ENCODE data around the gene DNAJC13. TPM values are rescaled to one million over a fixed set of nuclear protein-coding genes. Genes with fewer than 3 reads are reported as not detected.
A peak's percentile ranks its signal among the peaks of the same experiment; 100 is the strongest.

The DNAJC13 gene
- total RNA-seq, 2 donors from 2014 or later = 27.7 to 37.9 TPM

- Mint-ChIP-seq H3K36me3 (ENCODE audit: low read depth) (peaks cover 84% of the 10 kb centered on the region), H3K4me1 (peaks cover 8% of the 10 kb centered on the region), H3K27me3 (no peaks in the 10 kb centered on the region), H3K4me3 (peak overlapping the region; percentile 13), H3K9me3 (no peaks in the 10 kb centered on the region), H3K27ac (peak overlapping the region; percentile 52)
- ATAC-seq (replicated peaks) = peak; percentile 52
Measured at GRCh38 chr3:132535575-132536441, 118.5 kb downstream of the DNAJC13 start.

GRCh38 chr3:132536442-132537153, 119.3 kb downstream of the DNAJC13 start:
- ATAC-seq (replicated peaks) = peak; percentile 85
- Mint-ChIP-seq H3K27ac (peak overlapping the region; percentile 52), H3K36me3 (ENCODE audit: low read depth) (peaks cover 82% of the 10 kb centered on the region), H3K4me1 (peaks cover 8% of the 10 kb centered on the region), H3K9me3 (no peaks in the 10 kb centered on the region), H3K4me3 (peak overlapping the region; percentile 13), H3K27me3 (no peaks in the 10 kb centered on the region)

- H3K9me3 Mint-ChIP-seq = no peaks in the 10 kb centered on the region
- peak overlapping the region; percentile 52 for H3K27ac Mint-ChIP-seq
- peaks cover 75% of the 10 kb centered on the region for H3K36me3 Mint-ChIP-seq (ENCODE audit: low read depth)
Measured at GRCh38 chr3:132537297-132537696, 120.0 kb downstream of the DNAJC13 start.

GRCh38 chr3:132538072-132538471, 120.8 kb downstream of the DNAJC13 start:
- Mint-ChIP-seq H3K27ac (no peak overlapping the region), H3K4me3 (no peak overlapping the region), H3K27me3 (no peaks in the 10 kb centered on the region), H3K4me1 (peaks cover 22% of the 10 kb centered on the region), H3K36me3 (ENCODE audit: low read depth) (peaks cover 79% of the 10 kb centered on the region), H3K9me3 (no peaks in the 10 kb centered on the region)
- no peak for ATAC-seq (replicated peaks)

More at GRCh38 chr3:132537297-132537696, 120.0 kb downstream of the DNAJC13 start:
- Mint-ChIP-seq H3K4me1 (peaks cover 14% of the 10 kb centered on the region), H3K4me3 (no peak overlapping the region), H3K27me3 (no peaks in the 10 kb centered on the region)
- ATAC-seq (replicated peaks) = no peak

- no peak overlapping the region for H3K4me3 Mint-ChIP-seq
- peaks cover 36% of the 10 kb centered on the region for H3K4me1 Mint-ChIP-seq
- peaks cover 69% of the 10 kb centered on the region for H3K36me3 Mint-ChIP-seq (ENCODE audit: low read depth)
- H3K27ac Mint-ChIP-seq = peak overlapping the region; percentile 40
- ATAC-seq (replicated peaks) = no peak
- no peaks in the 10 kb centered on the region for H3K27me3 Mint-ChIP-seq
- no peaks in the 10 kb centered on the region for H3K9me3 Mint-ChIP-seq
Measured at GRCh38 chr3:132539681-132540080, 122.4 kb downstream of the DNAJC13 start.

GRCh38 chr3:132542577-132542976, 125.3 kb downstream of the DNAJC13 start:
- H3K27ac Mint-ChIP-seq = peak overlapping the region; percentile 95
- H3K4me3 Mint-ChIP-seq = peak overlapping the region; percentile 67
- ATAC-seq (replicated peaks) = no peak
- peaks cover 32% of the 10 kb centered on the region for H3K4me1 Mint-ChIP-seq
- no peaks in the 10 kb centered on the region for H3K27me3 Mint-ChIP-seq
- no peaks in the 10 kb centered on the region for H3K9me3 Mint-ChIP-seq
- H3K36me3 Mint-ChIP-seq (ENCODE audit: low read depth) = peaks cover 45% of the 10 kb centered on the region

- H3K36me3 Mint-ChIP-seq (ENCODE audit: low read depth) = peaks cover 39% of the 10 kb centered on the region
- no peaks in the 10 kb centered on the region for H3K27me3 Mint-ChIP-seq
- peak overlapping the region; percentile 67 for H3K4me3 Mint-ChIP-seq
- H3K4me1 Mint-ChIP-seq = peaks cover 32% of the 10 kb centered on the region
- no peaks in the 10 kb centered on the region for H3K9me3 Mint-ChIP-seq
- peak overlapping the region; percentile 95 for H3K27ac Mint-ChIP-seq
- peak; percentile 80 for ATAC-seq (replicated peaks)
Measured at GRCh38 chr3:132543011-132543739, 125.9 kb downstream of the DNAJC13 start.

- Mint-ChIP-seq H3K4me1 (peaks cover 32% of the 10 kb centered on the region), H3K9me3 (no peaks in the 10 kb centered on the region), H3K27me3 (no peaks in the 10 kb centered on the region), H3K4me3 (peak overlapping the region; percentile 35), H3K36me3 (ENCODE audit: low read depth) (peaks cover 30% of the 10 kb centered on the region), H3K27ac (peak overlapping the region; percentile 95)
- peak; percentile 44 for ATAC-seq (replicated peaks)
Measured at GRCh38 chr3:132544130-132544529, 126.8 kb downstream of the DNAJC13 start.

- H3K36me3 Mint-ChIP-seq (ENCODE audit: low read depth) = peaks cover 20% of the 10 kb centered on the region
- peaks cover 3% of the 10 kb centered on the region for H3K9me3 Mint-ChIP-seq
- H3K4me3 Mint-ChIP-seq = no peak overlapping the region
- H3K27me3 Mint-ChIP-seq = no peaks in the 10 kb centered on the region
- peaks cover 39% of the 10 kb centered on the region for H3K4me1 Mint-ChIP-seq
- no peak for ATAC-seq (replicated peaks)
- H3K27ac Mint-ChIP-seq = peak overlapping the region; percentile 95
Measured at GRCh38 chr3:132545471-132545870, 128.2 kb downstream of the DNAJC13 start.

GRCh38 chr3:132549169-132549568, 131.9 kb downstream of the DNAJC13 start:
- Mint-ChIP-seq H3K27ac (peak overlapping the region; percentile 93), H3K4me3 (peak overlapping the region; percentile 66), H3K4me1 (peaks cover 16% of the 10 kb centered on the region), H3K27me3 (no peaks in the 10 kb centered on the region), H3K36me3 (ENCODE audit: low read depth) (no peaks in the 10 kb centered on the region), H3K9me3 (peaks cover 3% of the 10 kb centered on the region)
- no peak for ATAC-seq (replicated peaks)

GRCh38 chr3:132549890-132550578, 132.7 kb downstream of the DNAJC13 start:
- ATAC-seq (replicated peaks) = peak; percentile 95
- H3K4me3 Mint-ChIP-seq = peak overlapping the region; percentile 66
- H3K27ac Mint-ChIP-seq = peak overlapping the region; percentile 93
- peaks cover 3% of the 10 kb centered on the region for H3K9me3 Mint-ChIP-seq
- H3K27me3 Mint-ChIP-seq = no peaks in the 10 kb centered on the region
- peaks cover 10% of the 10 kb centered on the region for H3K4me1 Mint-ChIP-seq
- no peaks in the 10 kb centered on the region for H3K36me3 Mint-ChIP-seq (ENCODE audit: low read depth)

- Mint-ChIP-seq H3K9me3 (peaks cover 3% of the 10 kb centered on the region), H3K36me3 (ENCODE audit: low read depth) (no peaks in the 10 kb centered on the region), H3K4me3 (peak overlapping the region; percentile 66), H3K27ac (peak overlapping the region; percentile 93), H3K27me3 (no peaks in the 10 kb centered on the region), H3K4me1 (peaks cover 10% of the 10 kb centered on the region)
- ATAC-seq (replicated peaks) = no peak
Measured at GRCh38 chr3:132550579-132551305, 133.4 kb downstream of the DNAJC13 start.

GRCh38 chr3:132553826-132554225, 136.5 kb downstream of the DNAJC13 start:
- no peak for ATAC-seq (replicated peaks)
- Mint-ChIP-seq H3K27ac (no peak overlapping the region), H3K4me1 (peaks cover 7% of the 10 kb centered on the region), H3K36me3 (ENCODE audit: low read depth) (peaks cover 12% of the 10 kb centered on the region), H3K9me3 (peaks cover 3% of the 10 kb centered on the region), H3K27me3 (no peaks in the 10 kb centered on the region), H3K4me3 (no peak overlapping the region)

Data from activated T-helper 17 cell treated with anti-CD3 and anti-CD28 coated beads, Interleukin-2, amount 50 U/mL, for 72 hours (primary cell).